HL-60 (cell line): Measurements from ENCODE around the gene STX4.

Experiments used
- DNase-seq, 2 experiments: peaks; one replicate each; pipeline ENCODE4 v3.0.0-alpha.2; 2010 to 2020; ENCODE audit warnings: low read depth in 1 of 2, low spot score in 1 of 2
- H3K27ac ChIP-seq: fragments of 250-450 bp; sonication (Bioruptor Pico); replicated peaks from 2 replicates; pipeline ENCODE4 v1.5.1; 2020; ENCODE audit warnings: mild to moderate bottlenecking, moderate library complexity
- H3K27me3 ChIP-seq: fragments of 250-450 bp; sonication (Bioruptor Pico); 2 replicates; pipeline ENCODE4 v1.5.1; 2021; ENCODE audit warnings: mild to moderate bottlenecking, moderate library complexity; ENCODE audit not compliant: insufficient read depth, poor library complexity, severe bottlenecking
- H3K4me3 ChIP-seq: replicated peaks from 2 replicates; pipeline ENCODE4 v1.5.1; 2011; ENCODE audit warnings: mild to moderate bottlenecking, control low read depth, low read length; ENCODE audit not compliant: insufficient read depth
- GABPA ChIP-seq: IDR thresholded peaks from 2 replicates; pipeline ENCODE4 v1.6.1; 2012; ENCODE audit warnings: low read depth
- POLR2AphosphoS5 ChIP-seq: IDR thresholded peaks from 2 replicates; pipeline ENCODE4 v1.6.1; 2012; ENCODE audit warnings: low read depth
- REST ChIP-seq: IDR thresholded peaks from 2 replicates; pipeline ENCODE4 v1.6.1; 2012; ENCODE audit warnings: low read depth; ENCODE audit not compliant: insufficient replicate concordance
- SPI1 ChIP-seq: IDR thresholded peaks from 2 replicates; pipeline ENCODE4 v1.6.1; 2012; ENCODE audit warnings: low read depth, mild to moderate bottlenecking, borderline replicate concordance
- TF ChIP-seq, protein P1 (sequence below): IDR thresholded peaks from one replicate; pipeline ENCODE4 v1.5.1; 2011; ENCODE audit warnings: low read length, control low read depth, inconsistent platforms; ENCODE audit not compliant: insufficient read depth

STX4 gene

DNA sequence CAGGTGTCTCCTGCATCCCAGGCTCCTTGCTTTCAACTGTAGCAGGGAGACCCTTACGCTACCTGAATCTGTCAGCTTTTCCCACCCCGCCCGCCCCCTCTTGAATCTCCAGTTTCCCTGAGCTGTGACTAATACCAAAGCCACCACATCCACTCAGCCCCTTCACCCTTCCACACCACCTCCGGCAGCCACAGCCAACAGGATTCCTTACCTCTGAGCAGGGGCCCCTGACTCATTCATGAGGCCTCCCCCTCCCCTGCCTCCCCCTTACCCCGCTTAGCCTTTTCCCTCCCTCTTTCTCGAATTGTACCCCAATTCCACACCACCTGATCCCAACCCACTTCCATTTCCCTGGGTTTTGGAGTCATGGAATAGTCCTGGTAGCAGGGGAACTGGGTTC is 25.2 kb upstream of the STX4 start:
- TF ChIP-seq, protein P1, sequence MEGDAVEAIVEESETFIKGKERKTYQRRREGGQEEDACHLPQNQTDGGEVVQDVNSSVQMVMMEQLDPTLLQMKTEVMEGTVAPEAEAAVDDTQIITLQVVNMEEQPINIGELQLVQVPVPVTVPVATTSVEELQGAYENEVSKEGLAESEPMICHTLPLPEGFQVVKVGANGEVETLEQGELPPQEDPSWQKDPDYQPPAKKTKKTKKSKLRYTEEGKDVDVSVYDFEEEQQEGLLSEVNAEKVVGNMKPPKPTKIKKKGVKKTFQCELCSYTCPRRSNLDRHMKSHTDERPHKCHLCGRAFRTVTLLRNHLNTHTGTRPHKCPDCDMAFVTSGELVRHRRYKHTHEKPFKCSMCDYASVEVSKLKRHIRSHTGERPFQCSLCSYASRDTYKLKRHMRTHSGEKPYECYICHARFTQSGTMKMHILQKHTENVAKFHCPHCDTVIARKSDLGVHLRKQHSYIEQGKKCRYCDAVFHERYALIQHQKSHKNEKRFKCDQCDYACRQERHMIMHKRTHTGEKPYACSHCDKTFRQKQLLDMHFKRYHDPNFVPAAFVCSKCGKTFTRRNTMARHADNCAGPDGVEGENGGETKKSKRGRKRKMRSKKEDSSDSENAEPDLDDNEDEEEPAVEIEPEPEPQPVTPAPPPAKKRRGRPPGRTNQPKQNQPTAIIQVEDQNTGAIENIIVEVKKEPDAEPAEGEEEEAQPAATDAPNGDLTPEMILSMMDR, result no peak
- no peak for TF ChIP-seq REST
- TF ChIP-seq GABPA, result no peak
- no peak for TF ChIP-seq SPI1
- no peak for TF ChIP-seq POLR2AphosphoS5

GRCh38 chr16:31008551-31008950 is 24.8 kb upstream of the STX4 start:
- TF ChIP-seq GABPA (no peak), REST (no peak), SPI1 (no peak), POLR2AphosphoS5 (no peak)
- TF ChIP-seq, protein P1, result no peak
- H3K4me3 ChIP-seq, result no peak overlapping the region

More for the DNA sequence above, 25.2 kb upstream of the STX4 start:
- DNase-seq, result no peak
- no peak overlapping the region for H3K4me3 ChIP-seq
- H3K27ac ChIP-seq, result no peak overlapping the region
- H3K27me3 ChIP-seq, result peaks cover 40% of the 10 kb centered on the region

DNA sequence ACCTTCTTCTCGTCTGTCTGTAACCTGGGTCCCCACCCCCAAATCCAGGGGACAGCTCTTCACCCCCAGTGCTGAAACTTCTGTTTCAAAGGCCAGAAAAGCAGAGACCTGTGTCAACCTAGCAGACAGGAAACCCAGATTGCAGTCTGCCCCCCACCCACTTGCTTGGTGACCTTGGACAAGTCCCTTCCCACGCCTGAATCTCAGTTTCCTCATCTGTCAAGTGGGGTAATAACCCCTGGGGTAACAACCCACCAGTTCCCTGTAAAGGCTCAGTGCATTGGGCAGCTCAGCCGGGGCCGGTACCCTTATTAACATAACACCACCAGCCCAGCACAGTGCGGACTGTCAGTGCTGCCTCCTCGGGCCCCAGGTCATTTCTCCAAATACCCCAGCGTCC is 24.2 kb upstream of the STX4 start:
- peaks cover 40% of the 10 kb centered on the region for H3K27me3 ChIP-seq
- no peak overlapping the region for H3K27ac ChIP-seq
- no peak for DNase-seq
- no peak for TF ChIP-seq REST
- TF ChIP-seq GABPA, result no peak
- TF ChIP-seq, protein P1, result no peak
- no peak for TF ChIP-seq POLR2AphosphoS5
- no peak for TF ChIP-seq SPI1
- no peak overlapping the region for H3K4me3 ChIP-seq

More at GRCh38 chr16:31008551-31008950, 24.8 kb upstream of the STX4 start:
- peaks cover 40% of the 10 kb centered on the region for H3K27me3 ChIP-seq
- no peak overlapping the region for H3K27ac ChIP-seq
- no peak for DNase-seq
